IMR-90 (cell line): ENCODE measurements around the gene RAX2.
"Not testable (repeated sequence)": the region's sequence is repeated elsewhere in the genome, so short reads cannot be mapped to it uniquely, and the experiment has no call there.

Source experiments
- BHLHE40 ChIP-seq: fragments of 150-350 bp; IDR thresholded peaks from 2 replicates; pipeline ENCODE4 v1.6.1; 2016; ENCODE audit warnings: mild to moderate bottlenecking, low read depth, low read length
- MAZ ChIP-seq: IDR thresholded peaks from 2 replicates; pipeline ENCODE4 v1.6.1; 2012; ENCODE audit warnings: low read depth, mild to moderate bottlenecking, low read length, improper control_type of control experiment, moderate library complexity, borderline replicate concordance
- RAD21 ChIP-seq: IDR thresholded peaks from 2 replicates; pipeline ENCODE4 v1.6.1; 2012; ENCODE audit warnings: low read length, improper control_type of control experiment
- RFX5 ChIP-seq: IDR thresholded peaks from 2 replicates; pipeline ENCODE4 v1.8.0; 2012; ENCODE audit warnings: low read depth, mild to moderate bottlenecking, low read length, moderate library complexity
- TF ChIP-seq, protein P1 (sequence below): conservative IDR thresholded peaks from 2 replicates; pipeline ENCODE4 v1.5.1; 2012; ENCODE audit warnings: mild to moderate bottlenecking, low read depth, low read length, improper control_type of control experiment

DNA sequence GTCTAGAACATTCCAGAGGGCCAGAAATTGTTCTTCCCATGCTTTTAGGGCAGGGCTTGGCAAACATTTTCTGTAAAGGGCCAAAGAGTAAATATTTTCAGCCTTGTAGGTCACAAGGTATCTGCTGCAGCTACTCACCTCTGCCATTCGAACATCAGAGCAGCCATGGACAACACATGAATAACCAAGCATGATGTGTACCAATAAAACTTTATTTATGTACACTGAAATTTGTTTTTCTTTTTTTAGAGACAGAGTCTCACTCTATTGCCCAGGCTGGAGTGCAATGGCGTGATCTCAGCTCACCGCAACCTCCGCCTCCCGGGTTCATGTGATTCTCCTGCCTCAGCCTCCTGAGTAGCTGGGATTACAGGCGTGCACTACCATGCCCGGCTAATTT lies 14.3 kb downstream of the RAX2 start:
- TF ChIP-seq, protein P1, sequence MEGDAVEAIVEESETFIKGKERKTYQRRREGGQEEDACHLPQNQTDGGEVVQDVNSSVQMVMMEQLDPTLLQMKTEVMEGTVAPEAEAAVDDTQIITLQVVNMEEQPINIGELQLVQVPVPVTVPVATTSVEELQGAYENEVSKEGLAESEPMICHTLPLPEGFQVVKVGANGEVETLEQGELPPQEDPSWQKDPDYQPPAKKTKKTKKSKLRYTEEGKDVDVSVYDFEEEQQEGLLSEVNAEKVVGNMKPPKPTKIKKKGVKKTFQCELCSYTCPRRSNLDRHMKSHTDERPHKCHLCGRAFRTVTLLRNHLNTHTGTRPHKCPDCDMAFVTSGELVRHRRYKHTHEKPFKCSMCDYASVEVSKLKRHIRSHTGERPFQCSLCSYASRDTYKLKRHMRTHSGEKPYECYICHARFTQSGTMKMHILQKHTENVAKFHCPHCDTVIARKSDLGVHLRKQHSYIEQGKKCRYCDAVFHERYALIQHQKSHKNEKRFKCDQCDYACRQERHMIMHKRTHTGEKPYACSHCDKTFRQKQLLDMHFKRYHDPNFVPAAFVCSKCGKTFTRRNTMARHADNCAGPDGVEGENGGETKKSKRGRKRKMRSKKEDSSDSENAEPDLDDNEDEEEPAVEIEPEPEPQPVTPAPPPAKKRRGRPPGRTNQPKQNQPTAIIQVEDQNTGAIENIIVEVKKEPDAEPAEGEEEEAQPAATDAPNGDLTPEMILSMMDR, result not testable (repeated sequence)
- TF ChIP-seq MAZ, RFX5, BHLHE40, RAD21: not testable (repeated sequence)
